Rectal smooth muscle tissue (tissue), 1 donor: ENCODE measurements around the gene TRAPPC2L.

Source experiments
- H3K27ac ChIP-seq: one replicate; pipeline ENCODE4 v1.7.0; 2013; ENCODE audit warnings: low read depth, low read length, inconsistent platforms
- H3K27me3 ChIP-seq: one replicate; pipeline ENCODE4 v1.7.0; 2013; ENCODE audit warnings: low read length; ENCODE audit not compliant: control insufficient read depth, insufficient read depth
- H3K36me3 ChIP-seq: one replicate; pipeline ENCODE4 v1.7.0; 2013; ENCODE audit warnings: low read length; ENCODE audit not compliant: control insufficient read depth, insufficient read depth
- H3K4me1 ChIP-seq: one replicate; pipeline ENCODE4 v1.7.0; 2013; ENCODE audit warnings: low read length; ENCODE audit not compliant: control insufficient read depth, insufficient read depth
- H3K4me3 ChIP-seq: one replicate; pipeline ENCODE4 v1.7.0; 2013; ENCODE audit warnings: low read length
- H3K9ac ChIP-seq: one replicate; pipeline ENCODE4 v1.7.0; 2013; ENCODE audit warnings: low read length

Gene TRAPPC2L

DNA sequence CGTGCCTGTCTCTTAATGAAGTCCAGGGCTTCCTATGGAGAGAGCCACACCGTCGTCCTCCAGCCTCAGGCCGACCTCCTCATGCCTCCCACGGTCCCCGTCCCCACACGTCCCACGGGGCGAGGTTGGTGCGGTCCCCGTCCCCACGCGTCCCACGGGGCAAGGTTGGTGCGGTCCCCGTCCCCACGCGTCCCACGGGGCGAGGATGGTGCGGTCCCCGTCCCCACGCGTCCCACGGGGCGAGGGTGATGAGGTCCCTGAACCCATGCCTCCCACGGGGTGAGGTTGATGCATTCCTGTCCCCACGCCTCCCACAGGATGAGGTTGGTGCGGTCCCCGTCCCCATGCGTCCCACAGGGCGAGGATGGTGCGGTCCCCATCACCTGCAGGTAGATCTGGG lies 21.1 kb upstream of the TRAPPC2L start:
- H3K27me3 ChIP-seq, result no peaks in the 10 kb centered on the region
- peaks cover 15% of the 10 kb centered on the region for H3K36me3 ChIP-seq
- H3K9ac ChIP-seq, result no peak overlapping the region
- no peaks in the 10 kb centered on the region for H3K4me1 ChIP-seq
- no peak overlapping the region for H3K4me3 ChIP-seq
- H3K27ac ChIP-seq, result no peak overlapping the region

DNA sequence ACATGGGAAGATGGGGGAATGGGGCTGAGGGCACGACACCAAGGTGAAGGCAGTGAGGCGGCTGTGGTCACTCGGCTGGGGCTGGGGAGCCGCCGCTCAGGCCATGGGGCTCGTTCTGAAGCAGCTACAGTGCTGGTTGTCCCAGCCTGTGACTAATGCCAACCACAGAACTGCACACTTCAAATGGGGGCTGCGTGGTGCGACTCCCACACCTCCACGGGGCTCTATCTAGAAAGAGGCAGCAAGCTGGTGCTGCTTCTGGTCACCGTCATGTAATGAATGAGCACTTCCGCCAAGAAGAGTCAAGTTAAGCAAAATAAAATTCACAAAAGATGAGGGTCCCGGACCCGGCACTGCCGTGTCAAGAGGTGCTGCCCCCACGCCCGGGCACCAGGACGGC lies 20.1 kb upstream of the TRAPPC2L start:
- no peaks in the 10 kb centered on the region for H3K27me3 ChIP-seq
- H3K36me3 ChIP-seq, result peaks cover 15% of the 10 kb centered on the region
- H3K4me1 ChIP-seq, result no peaks in the 10 kb centered on the region
- no peak overlapping the region for H3K27ac ChIP-seq
- no peak overlapping the region for H3K4me3 ChIP-seq
- no peak overlapping the region for H3K9ac ChIP-seq

DNA sequence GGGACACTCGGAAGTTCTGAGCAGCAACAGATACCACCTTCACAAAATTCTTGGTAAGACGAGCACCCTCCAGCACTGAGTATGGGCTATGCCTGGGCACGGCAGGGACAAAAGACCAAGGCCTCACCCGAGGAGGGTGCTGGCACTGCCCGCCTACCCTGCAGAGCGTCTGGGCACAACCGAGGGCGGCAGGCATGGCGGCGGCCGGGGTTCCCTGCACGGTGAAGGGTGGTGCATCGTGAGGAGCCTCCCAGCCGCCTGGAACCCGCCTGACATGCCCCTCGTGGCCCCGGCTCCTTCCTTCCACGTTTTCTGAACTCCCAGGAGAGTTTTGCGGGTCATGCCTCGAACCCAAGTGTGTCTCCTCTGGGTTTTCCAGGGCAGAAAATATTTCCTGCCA lies 19.1 kb upstream of the TRAPPC2L start:
- Histone ChIP-seq H3K27ac (no peak overlapping the region), H3K9ac (no peak overlapping the region), H3K27me3 (no peaks in the 10 kb centered on the region), H3K4me3 (no peak overlapping the region), H3K36me3 (peaks cover 15% of the 10 kb centered on the region), H3K4me1 (no peaks in the 10 kb centered on the region)

DNA sequence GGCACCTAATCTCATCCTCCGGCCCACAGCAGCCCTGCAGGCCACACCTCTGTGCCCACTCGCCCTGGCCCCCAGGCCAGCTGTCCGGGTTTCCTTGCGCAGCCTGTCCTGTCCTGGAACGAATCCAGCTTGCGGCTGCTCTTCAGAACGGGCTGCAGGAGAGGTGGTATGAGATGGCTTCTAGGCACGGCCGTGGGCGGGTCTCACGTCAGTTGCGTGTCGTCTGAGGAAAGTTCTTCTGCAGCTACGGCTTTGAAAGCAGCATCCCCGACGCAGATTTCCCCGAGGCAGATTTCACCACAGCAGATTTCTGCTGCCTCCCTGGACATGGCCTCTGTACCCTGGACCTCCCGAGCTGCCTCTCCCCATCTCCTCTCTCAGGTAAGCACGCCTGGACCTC lies 18.4 kb upstream of the TRAPPC2L start:
- no peak overlapping the region for H3K4me3 ChIP-seq
- no peak overlapping the region for H3K27ac ChIP-seq

DNA sequence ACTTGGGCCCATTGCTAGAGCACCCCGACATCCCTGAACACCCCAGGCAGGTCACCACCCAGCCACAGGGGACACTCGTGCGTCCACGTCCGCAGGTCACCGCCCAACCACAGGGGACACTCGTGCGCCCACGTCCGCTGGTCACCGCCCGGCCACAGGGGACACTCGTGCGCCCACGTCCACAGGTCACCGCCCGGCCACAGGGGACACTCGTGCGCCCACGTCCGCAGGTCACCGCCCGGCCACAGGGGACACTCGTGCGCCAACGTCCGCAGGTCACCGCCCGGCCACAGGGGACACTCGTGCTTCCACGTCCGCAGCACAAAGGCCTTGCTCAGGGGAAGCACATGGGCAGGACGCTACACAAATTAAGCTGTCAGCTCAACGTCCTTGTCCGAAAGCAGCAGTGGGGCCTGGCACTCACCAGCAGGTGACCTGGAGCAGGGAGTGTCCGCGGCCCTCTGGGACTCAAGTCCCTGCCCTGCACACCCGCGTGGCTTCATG lies 17.8 kb upstream of the TRAPPC2L start:
- no peak overlapping the region for H3K9ac ChIP-seq
- no peak overlapping the region for H3K27ac ChIP-seq
- H3K4me1 ChIP-seq, result no peaks in the 10 kb centered on the region
- H3K4me3 ChIP-seq, result no peak overlapping the region
- no peaks in the 10 kb centered on the region for H3K27me3 ChIP-seq
- peaks cover 15% of the 10 kb centered on the region for H3K36me3 ChIP-seq

More for the DNA sequence above, 18.4 kb upstream of the TRAPPC2L start:
- H3K9ac ChIP-seq, result no peak overlapping the region
- no peaks in the 10 kb centered on the region for H3K27me3 ChIP-seq
- H3K4me1 ChIP-seq, result no peaks in the 10 kb centered on the region
- H3K36me3 ChIP-seq, result peaks cover 15% of the 10 kb centered on the region

DNA sequence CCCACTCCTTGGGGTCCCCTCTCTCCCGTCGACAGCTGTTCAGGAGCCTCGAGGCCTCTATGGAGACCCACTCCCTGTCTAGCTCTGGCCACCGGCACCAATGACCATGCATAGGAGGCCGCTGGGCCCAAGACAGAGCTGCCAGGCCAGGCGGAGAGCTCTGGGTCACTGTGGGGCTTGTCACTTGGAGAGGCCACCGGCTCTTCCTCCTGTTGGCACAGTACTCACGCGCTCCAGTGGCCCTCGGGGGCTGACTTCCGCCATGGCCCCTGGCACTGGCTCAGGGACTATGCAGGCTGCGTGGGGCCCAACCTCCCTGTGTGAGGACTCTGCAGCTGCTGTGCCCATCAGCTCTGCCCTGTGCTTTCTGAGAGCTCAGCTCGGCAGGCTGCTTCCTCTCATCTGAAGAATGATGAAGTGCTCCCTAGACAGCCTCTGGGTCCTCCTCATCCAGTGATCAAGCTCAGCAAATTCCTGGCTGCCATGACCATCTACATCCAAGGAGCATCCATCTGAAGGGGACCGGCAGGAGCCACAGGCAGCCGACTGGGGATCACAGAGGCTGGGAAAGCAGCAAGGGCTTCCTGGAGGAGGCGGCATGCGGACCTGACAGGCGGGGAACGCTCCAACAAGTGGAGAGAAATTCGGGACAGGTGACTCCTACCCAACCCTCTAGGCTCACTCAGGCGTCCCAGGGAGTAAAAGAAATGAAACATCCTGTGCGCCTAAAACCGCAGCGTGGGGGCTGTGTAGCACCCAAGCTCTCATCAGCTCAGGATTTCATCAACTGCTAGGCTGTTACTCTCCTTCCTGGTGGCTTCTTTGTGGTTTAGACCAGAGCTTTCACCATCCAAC lies 17.0 kb upstream of the TRAPPC2L start:
- H3K9ac ChIP-seq, result no peak overlapping the region
- H3K36me3 ChIP-seq, result peaks cover 13% of the 10 kb centered on the region
- no peak overlapping the region for H3K4me3 ChIP-seq
- no peaks in the 10 kb centered on the region for H3K4me1 ChIP-seq
- no peak overlapping the region for H3K27ac ChIP-seq
- H3K27me3 ChIP-seq, result no peaks in the 10 kb centered on the region

DNA sequence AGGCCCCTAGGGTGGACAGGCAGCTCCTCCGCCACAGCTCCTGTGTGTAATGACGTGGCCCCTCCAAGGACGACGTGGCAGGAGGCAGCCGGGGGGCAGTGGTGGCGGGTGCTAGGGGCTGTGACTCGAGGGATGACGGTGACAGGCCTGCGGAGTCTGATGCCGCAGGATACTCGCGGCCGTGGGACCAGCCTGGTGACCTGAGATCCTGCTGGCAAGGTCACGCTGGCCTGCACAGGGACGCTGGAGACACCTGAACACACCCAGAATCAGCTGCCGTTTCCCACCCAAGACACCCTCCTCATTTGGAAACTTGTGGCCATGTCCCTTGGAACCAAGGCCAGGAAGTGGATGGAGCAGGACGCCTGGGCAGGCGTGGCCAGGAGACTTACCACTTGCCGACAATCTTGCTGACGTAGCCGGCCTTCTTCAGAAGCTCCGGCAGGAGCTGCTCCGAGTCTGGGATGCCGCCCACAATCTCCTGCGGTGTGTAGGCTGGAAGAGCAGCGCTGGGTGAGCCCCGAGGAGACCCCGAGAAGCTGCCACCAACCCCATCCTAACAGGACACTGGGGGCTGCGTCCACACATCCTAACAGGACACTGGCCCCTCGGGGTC lies 16.2 kb upstream of the TRAPPC2L start:
- Histone ChIP-seq H3K4me3 (no peak overlapping the region), H3K9ac (no peak overlapping the region), H3K4me1 (no peaks in the 10 kb centered on the region), H3K27me3 (no peaks in the 10 kb centered on the region), H3K27ac (no peak overlapping the region), H3K36me3 (peaks cover 9% of the 10 kb centered on the region)

DNA sequence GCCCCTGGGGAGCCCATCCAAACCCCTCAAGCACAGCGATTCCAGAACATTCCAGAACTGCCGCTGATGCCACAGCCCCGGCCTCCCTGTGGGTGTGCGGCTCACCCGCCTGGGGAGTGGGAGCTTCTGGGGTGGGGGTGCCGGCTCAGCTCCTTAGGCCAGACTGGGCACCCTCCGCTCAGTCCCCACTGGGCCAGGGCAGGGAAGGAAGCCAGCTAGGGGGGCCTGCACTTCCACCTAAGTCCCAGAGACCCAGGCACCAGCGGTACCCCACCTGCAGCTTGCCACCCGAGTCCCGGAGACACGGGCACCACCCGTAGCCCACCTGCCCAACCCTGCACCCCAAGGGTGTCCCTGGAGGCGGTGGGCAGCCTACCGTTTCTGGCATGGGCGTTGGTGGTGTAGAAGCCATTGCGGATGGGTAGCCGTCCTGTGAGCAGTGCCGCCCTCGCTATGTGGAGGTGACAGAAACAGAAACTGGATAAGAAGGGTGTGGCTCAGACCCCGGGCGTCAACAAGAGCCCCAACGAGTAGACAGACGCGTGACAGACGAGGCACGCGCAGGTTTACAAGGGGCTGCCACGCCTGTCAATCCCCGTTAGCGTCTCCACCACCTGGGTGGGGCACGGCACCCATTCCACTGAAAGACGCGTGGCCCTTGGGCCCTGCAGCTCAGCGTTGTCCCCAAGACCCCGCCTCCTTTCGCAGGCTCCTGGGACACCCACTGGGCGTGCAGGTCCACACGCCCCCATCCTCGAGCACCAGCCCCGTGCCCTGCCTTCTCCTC lies 15.2 kb upstream of the TRAPPC2L start:
- H3K27me3 ChIP-seq, result no peaks in the 10 kb centered on the region
- H3K36me3 ChIP-seq, result peaks cover 9% of the 10 kb centered on the region
- H3K27ac ChIP-seq, result no peak overlapping the region
- H3K4me1 ChIP-seq, result no peaks in the 10 kb centered on the region
- H3K9ac ChIP-seq, result no peak overlapping the region
- H3K4me3 ChIP-seq, result no peak overlapping the region

DNA sequence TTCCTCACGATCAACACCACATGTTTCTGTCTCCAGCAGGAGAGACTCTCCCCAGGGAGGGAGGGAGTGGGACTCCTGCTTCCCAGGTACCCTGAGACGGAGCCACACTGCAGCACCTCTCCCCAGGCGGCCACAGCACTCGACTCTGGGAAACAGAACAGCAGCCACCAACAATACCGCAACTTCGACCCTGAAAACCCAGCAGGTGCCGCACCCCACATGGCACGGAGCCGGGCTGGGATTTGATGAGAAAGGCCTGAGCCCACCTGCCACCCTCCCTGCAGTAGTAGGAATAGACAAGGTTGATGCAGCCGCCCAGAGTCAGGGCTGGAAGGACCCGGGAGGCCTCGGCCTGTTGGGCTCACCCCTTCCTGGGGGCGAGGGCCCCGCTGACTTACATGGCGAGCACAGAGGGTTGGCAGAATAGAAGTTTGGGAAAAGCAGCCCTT lies 14.6 kb upstream of the TRAPPC2L start:
- peaks cover 9% of the 10 kb centered on the region for H3K36me3 ChIP-seq
- no peaks in the 10 kb centered on the region for H3K27me3 ChIP-seq
- H3K4me1 ChIP-seq, result no peaks in the 10 kb centered on the region
- no peak overlapping the region for H3K27ac ChIP-seq
- no peak overlapping the region for H3K4me3 ChIP-seq
- H3K9ac ChIP-seq, result no peak overlapping the region

DNA sequence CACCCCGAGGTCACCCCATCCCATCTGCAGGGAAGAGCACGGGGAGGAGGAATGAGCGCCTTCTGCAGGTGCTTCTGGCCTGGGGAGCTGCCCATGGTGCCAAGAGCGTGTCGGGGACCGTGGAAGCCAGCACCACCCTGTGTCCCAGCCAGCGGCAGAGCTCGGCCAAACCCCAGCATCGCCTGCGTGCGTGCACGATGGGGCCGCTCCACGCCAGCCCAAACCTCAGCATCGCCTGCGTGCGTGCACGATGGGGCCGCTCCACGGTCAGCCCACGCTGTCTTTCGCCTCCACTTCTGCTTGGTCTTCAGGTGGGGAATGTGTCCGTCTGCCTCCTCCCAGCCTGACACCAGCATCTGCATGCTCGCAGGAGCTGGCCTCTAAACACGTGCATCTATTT lies 14.1 kb upstream of the TRAPPC2L start:
- H3K36me3 ChIP-seq, result peaks cover 9% of the 10 kb centered on the region
- no peak overlapping the region for H3K4me3 ChIP-seq
- no peaks in the 10 kb centered on the region for H3K4me1 ChIP-seq

DNA sequence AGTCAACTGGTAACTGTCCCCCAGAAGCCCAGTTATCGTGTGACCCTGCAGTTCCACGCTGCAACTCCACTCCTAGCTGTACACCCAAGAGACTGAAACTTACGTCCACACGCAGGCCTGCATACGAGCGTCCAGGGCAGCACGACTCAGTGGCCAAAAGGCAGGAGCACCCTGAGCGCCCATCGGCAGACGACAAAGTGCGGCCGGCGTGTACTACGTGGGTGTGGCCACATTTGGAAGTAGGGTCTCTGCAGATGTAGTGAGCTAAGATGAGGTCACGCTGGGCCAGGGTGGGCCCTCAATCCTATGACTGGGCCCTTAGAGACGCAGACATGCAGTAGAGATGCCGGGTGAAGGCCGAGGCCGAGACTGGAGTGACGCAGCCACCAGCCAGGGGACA lies 13.7 kb upstream of the TRAPPC2L start:
- Histone ChIP-seq H3K36me3 (peaks cover 9% of the 10 kb centered on the region), H3K4me1 (no peaks in the 10 kb centered on the region), H3K9ac (no peak overlapping the region), H3K27me3 (no peaks in the 10 kb centered on the region), H3K27ac (no peak overlapping the region), H3K4me3 (no peak overlapping the region)

More for the DNA sequence above, 14.1 kb upstream of the TRAPPC2L start:
- H3K27ac ChIP-seq, result no peak overlapping the region
- H3K27me3 ChIP-seq, result no peaks in the 10 kb centered on the region
- H3K9ac ChIP-seq, result no peak overlapping the region

DNA sequence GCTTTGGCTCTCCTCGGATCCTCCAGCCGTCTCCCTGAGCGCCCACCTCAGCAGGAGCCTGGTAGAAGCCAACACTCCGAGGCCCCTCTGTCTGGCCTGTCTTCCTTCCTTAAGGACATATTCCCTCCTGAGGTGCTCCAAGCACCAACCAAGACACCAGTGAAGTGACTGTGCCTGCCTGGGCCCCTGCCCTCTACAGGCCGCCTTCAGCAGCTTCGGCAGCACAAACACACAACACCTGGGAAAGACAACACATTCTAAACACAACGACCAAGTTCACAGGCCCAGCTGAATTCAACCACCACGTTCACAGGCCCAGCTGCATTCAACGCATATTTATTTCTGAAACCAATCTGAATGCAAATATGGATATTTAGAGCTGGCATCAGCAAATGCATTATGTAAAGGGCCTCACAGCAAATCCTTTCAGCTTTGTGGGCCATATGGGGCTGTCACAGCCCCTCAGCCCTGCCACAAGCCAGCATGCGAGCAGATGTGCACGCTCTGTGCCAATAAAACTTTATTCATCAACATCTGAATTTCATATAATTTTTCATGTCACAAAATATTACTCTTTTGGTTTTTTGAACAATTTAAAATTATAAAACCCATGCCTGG lies 12.4 kb upstream of the TRAPPC2L start:
- H3K4me1 ChIP-seq, result no peaks in the 10 kb centered on the region
- H3K27ac ChIP-seq, result no peak overlapping the region
- no peak overlapping the region for H3K4me3 ChIP-seq
- no peaks in the 10 kb centered on the region for H3K27me3 ChIP-seq
- H3K36me3 ChIP-seq, result peaks cover 6% of the 10 kb centered on the region
- H3K9ac ChIP-seq, result no peak overlapping the region
